ENCODE measurements around the gene TSR3.

TSR3 gene

GRCh38 chr16:1366060-1366711 lies 14.5 kb upstream of the TSR3 start:
- peaks cover 43% of the 10 kb centered on the region for H3K36me3 ChIP-seq (ENCODE audit: control insufficient read depth, insufficient read depth, low read length)
- H3K27me3 ChIP-seq (ENCODE audit: control insufficient read depth, insufficient read depth, low read length) = no peaks in the 10 kb centered on the region
- H3K4me3 ChIP-seq (ENCODE audit: low read length) = no peak overlapping the region; the same call in 1 of the 2 replicates
- DNase-seq (ENCODE audit: low read depth, low spot score) = no peak
- H3K9me3 ChIP-seq (ENCODE audit: control insufficient read depth, insufficient read depth, low read length) = no peaks in the 10 kb centered on the region
- no peaks in the 10 kb centered on the region; the same call in 1 of the 2 replicates for H3K4me1 ChIP-seq (ENCODE audit: control insufficient read depth, insufficient read depth, low read length)
- no peak overlapping the region for H3K27ac ChIP-seq (ENCODE audit: low read length)
- no CpG with 5 or more reads among the region's 29 CpGs for WGBS (ENCODE audit: insufficient coverage, insufficient read length)

DNA sequence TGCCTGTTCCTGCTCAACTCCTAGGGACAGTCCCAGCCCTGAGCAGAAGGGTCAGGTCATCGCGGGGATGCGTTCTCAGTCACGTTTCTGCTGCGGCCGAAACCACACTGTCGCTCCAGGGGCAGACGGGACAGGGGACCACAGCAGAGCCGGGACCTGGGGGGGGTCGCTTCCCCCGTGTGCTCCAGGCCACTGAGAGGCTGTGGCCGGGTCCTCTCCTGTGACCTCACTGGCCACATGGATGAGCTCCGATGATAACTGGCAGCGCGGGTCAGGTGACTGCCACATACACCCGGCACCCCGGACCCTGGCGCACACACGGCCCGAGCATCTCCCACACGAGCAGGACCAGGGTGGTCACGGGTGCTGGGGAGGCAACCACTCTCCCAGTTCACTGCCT lies 12.8 kb upstream of the TSR3 start:
- H3K27ac ChIP-seq (ENCODE audit: low read length) = no peak overlapping the region
- H3K27me3 ChIP-seq (ENCODE audit: control insufficient read depth, insufficient read depth, low read length) = no peaks in the 10 kb centered on the region
- no peak overlapping the region; the same call in 1 of the 2 replicates for H3K4me3 ChIP-seq (ENCODE audit: low read length)
- no peaks in the 10 kb centered on the region for H3K9me3 ChIP-seq (ENCODE audit: control insufficient read depth, insufficient read depth, low read length)
- DNase-seq (ENCODE audit: low read depth, low spot score) = no peak
- WGBS (ENCODE audit: insufficient coverage, insufficient read length) = no CpG with 5 or more reads among the region's 22 CpGs
- peaks cover 39% of the 10 kb centered on the region for H3K36me3 ChIP-seq (ENCODE audit: control insufficient read depth, insufficient read depth, low read length)
- H3K4me1 ChIP-seq (ENCODE audit: control insufficient read depth, insufficient read depth, low read length) = no peaks in the 10 kb centered on the region; the same call in 1 of the 2 replicates

- peaks cover 39% of the 10 kb centered on the region for H3K36me3 ChIP-seq (ENCODE audit: control insufficient read depth, insufficient read depth, low read length)
- H3K4me3 ChIP-seq (ENCODE audit: low read length) = no peak overlapping the region
- no peaks in the 10 kb centered on the region for H3K27me3 ChIP-seq (ENCODE audit: control insufficient read depth, insufficient read depth, low read length)
- no peaks in the 10 kb centered on the region; the same call in 1 of the 2 replicates for H3K4me1 ChIP-seq (ENCODE audit: control insufficient read depth, insufficient read depth, low read length)
- H3K27ac ChIP-seq (ENCODE audit: low read length) = no peak overlapping the region
- no CpG with 5 or more reads among the region's 18 CpGs for WGBS (ENCODE audit: insufficient coverage, insufficient read length)
- DNase-seq (ENCODE audit: low read depth, low spot score) = no peak
- no peaks in the 10 kb centered on the region for H3K9me3 ChIP-seq (ENCODE audit: control insufficient read depth, insufficient read depth, low read length)
These were observed 11.9 kb upstream of the TSR3 start for GRCh38 chr16:1363501-1364041.

DNA sequence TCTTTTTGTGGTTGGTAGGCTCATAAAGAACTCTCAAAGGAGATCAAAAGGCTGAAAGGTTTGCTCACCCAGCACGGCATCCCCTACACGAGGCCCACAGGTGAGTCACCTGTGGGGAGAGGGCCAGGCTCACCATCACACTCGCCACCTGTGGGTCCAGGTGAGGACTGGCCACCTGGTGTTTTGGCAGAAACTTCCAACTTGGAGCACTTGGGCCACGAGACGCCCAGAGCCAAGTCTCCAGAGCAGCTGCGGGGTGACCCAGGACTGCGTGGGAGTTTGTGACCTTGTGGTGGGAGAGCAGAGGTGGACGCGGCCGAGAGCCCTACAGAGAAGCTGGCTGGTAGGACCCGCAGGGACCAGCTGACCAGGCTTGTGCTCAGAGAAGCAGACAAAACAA lies 11.1 kb upstream of the TSR3 start:
- Histone ChIP-seq H3K4me3 (ENCODE audit: low read length) (no peak overlapping the region), H3K27me3 (ENCODE audit: control insufficient read depth, insufficient read depth, low read length) (no peaks in the 10 kb centered on the region), H3K9me3 (ENCODE audit: control insufficient read depth, insufficient read depth, low read length) (no peaks in the 10 kb centered on the region), H3K4me1 (ENCODE audit: control insufficient read depth, insufficient read depth, low read length) (no peaks in the 10 kb centered on the region; the same call in 1 of the 2 replicates), H3K27ac (ENCODE audit: low read length) (no peak overlapping the region), H3K36me3 (ENCODE audit: control insufficient read depth, insufficient read depth, low read length) (peaks cover 39% of the 10 kb centered on the region)
- DNase-seq (ENCODE audit: low read depth, low spot score) = no peak
- WGBS (ENCODE audit: insufficient coverage, insufficient read length) = no CpG with 5 or more reads among the region's 11 CpGs

DNA sequence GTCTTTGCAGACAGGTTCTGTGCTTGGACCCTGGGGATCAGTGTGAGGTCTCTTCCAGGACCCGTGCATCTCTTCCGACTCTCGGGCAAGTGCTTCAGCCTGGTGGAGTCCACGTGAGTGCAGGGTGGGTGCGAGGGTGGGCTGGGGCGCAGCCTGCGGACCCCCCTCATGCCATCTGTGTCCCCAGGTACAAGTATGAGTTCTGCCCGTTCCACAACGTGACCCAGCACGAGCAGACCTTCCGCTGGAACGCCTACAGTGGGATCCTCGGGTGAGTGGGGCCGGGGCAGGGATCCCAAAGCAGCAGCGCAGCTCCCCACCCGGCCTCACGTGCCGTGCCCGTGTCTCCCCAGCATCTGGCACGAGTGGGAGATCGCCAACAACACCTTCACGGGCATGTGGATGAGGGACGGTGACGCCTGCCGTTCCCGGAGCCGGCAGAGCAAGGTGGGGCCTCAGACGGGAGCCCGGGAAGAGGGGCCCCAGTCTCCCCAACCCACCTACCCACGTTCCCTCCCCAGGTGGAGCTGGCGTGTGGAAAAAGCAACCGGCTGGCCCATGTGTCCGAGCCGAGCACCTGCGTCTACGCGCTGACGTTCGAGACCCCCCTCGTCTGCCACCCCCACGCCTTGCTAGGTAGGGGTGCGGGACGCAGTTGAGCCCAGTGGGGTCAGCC lies 10.1 kb upstream of the TSR3 start:
- peaks cover 35% of the 10 kb centered on the region for H3K36me3 ChIP-seq (ENCODE audit: control insufficient read depth, insufficient read depth, low read length)
- no peak overlapping the region for H3K27ac ChIP-seq (ENCODE audit: low read length)
- WGBS (ENCODE audit: insufficient coverage, insufficient read length) = no CpG with 5 or more reads among the region's 43 CpGs
- H3K27me3 ChIP-seq (ENCODE audit: control insufficient read depth, insufficient read depth, low read length) = no peaks in the 10 kb centered on the region
- DNase-seq (ENCODE audit: low read depth, low spot score) = no peak
- H3K4me1 ChIP-seq (ENCODE audit: control insufficient read depth, insufficient read depth, low read length) = no peaks in the 10 kb centered on the region; the same call in 1 of the 2 replicates
- no peaks in the 10 kb centered on the region for H3K9me3 ChIP-seq (ENCODE audit: control insufficient read depth, insufficient read depth, low read length)
- no peak overlapping the region for H3K4me3 ChIP-seq (ENCODE audit: low read length)

DNA sequence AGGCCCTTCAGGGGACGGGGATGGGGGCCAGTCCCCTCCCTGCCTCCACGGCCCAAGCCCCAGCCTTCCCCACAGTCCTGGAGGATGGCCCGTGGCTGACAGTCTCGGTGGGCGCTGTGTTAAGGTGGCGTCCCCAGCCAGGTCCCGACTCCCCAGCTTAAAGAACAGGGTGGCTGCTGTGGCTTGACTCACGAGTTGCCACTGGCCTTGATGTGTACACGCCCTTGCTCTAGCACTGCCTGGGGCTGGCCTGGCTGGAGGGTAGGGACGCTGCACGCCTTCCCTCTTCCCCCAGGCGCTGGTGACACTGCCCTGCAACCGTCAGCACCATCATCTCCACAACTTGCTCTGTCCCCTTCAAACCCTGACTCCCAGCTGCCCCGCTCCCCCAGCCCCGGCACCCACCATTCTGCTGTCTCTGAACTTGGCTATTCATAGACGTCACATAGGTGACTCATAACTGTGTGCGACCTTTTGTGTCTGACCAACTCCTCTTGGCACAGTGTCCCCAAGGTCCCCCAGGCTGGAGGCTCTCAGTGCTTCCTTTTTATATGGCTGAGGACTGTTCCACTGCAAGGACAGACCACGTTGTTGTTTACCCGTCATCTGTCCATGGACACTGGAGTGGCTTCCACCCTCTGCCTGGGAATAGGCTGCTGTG lies 6.4 kb upstream of the TSR3 start:
- H3K9me3 ChIP-seq (ENCODE audit: control insufficient read depth, insufficient read depth, low read length) = no peaks in the 10 kb centered on the region
- no peak for DNase-seq (ENCODE audit: low read depth, low spot score)
- H3K4me3 ChIP-seq (ENCODE audit: low read length) = no peak overlapping the region
- H3K4me1 ChIP-seq (ENCODE audit: control insufficient read depth, insufficient read depth, low read length) = no peaks in the 10 kb centered on the region; the same call in 1 of the 2 replicates
- no CpG with 5 or more reads among the region's 19 CpGs for WGBS (ENCODE audit: insufficient coverage, insufficient read length)
- H3K36me3 ChIP-seq (ENCODE audit: control insufficient read depth, insufficient read depth, low read length) = peaks cover 13% of the 10 kb centered on the region
- no peaks in the 10 kb centered on the region for H3K27me3 ChIP-seq (ENCODE audit: control insufficient read depth, insufficient read depth, low read length)
- no peak overlapping the region for H3K27ac ChIP-seq (ENCODE audit: low read length)

- H3K27ac ChIP-seq (ENCODE audit: low read length) = no peak overlapping the region
- no peaks in the 10 kb centered on the region; the same call in 1 of the 2 replicates for H3K4me1 ChIP-seq (ENCODE audit: control insufficient read depth, insufficient read depth, low read length)
- no peaks in the 10 kb centered on the region for H3K9me3 ChIP-seq (ENCODE audit: control insufficient read depth, insufficient read depth, low read length)
- WGBS (ENCODE audit: insufficient coverage, insufficient read length) = no CpG with 5 or more reads among the region's 33 CpGs
- DNase-seq (ENCODE audit: low read depth, low spot score) = no peak
- H3K4me3 ChIP-seq (ENCODE audit: low read length) = no peak overlapping the region
- H3K27me3 ChIP-seq (ENCODE audit: control insufficient read depth, insufficient read depth, low read length) = no peaks in the 10 kb centered on the region
- peaks cover 2% of the 10 kb centered on the region; the same call in 1 of the 2 replicates for H3K36me3 ChIP-seq (ENCODE audit: control insufficient read depth, insufficient read depth, low read length)
These were observed 4.6 kb upstream of the TSR3 start for GRCh38 chr16:1356061-1356900.

DNA sequence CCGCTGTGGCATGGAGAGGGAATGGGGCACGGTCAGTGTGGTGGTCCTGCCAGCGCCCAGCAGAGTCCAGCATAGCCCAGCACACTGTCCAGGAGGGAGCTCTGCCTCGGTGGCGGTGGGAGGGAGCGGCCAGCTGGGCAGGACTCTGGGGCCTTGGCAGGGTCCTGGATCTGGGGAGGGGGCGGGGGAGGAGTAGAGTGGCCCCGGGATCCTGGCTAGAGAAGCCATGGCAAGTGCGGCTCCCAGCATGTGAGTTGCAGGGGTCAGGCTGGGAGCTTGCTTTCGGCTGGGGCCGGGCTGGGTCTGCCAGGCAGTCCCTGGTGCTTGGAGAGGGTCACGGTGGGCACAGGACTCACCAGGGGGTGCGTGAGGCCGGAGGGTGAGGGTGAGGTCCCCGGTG lies 3.9 kb upstream of the TSR3 start:
- no peak overlapping the region for H3K27ac ChIP-seq (ENCODE audit: low read length)
- H3K27me3 ChIP-seq (ENCODE audit: control insufficient read depth, insufficient read depth, low read length) = no peaks in the 10 kb centered on the region
- no peaks in the 10 kb centered on the region for H3K9me3 ChIP-seq (ENCODE audit: control insufficient read depth, insufficient read depth, low read length)
- no peak overlapping the region for H3K4me3 ChIP-seq (ENCODE audit: low read length)
- no CpG with 5 or more reads among the region's 15 CpGs for WGBS (ENCODE audit: insufficient coverage, insufficient read length)
- no peak for DNase-seq (ENCODE audit: low read depth, low spot score)
- peaks cover under 1% of the 10 kb centered on the region; the same call in 1 of the 2 replicates for H3K36me3 ChIP-seq (ENCODE audit: control insufficient read depth, insufficient read depth, low read length)
- H3K4me1 ChIP-seq (ENCODE audit: control insufficient read depth, insufficient read depth, low read length) = peaks cover 2% of the 10 kb centered on the region

- H3K4me1 ChIP-seq (ENCODE audit: control insufficient read depth, insufficient read depth, low read length) = peaks cover 2% of the 10 kb centered on the region
- WGBS (ENCODE audit: insufficient coverage, insufficient read length) = no CpG with 5 or more reads among the region's 49 CpGs
- no peaks in the 10 kb centered on the region; the same call in 1 of the 2 replicates for H3K36me3 ChIP-seq (ENCODE audit: control insufficient read depth, insufficient read depth, low read length)
- no peak overlapping the region for H3K4me3 ChIP-seq (ENCODE audit: low read length)
- DNase-seq (ENCODE audit: low read depth, low spot score) = no peak
- H3K27me3 ChIP-seq (ENCODE audit: control insufficient read depth, insufficient read depth, low read length) = no peaks in the 10 kb centered on the region
- H3K9me3 ChIP-seq (ENCODE audit: control insufficient read depth, insufficient read depth, low read length) = no peaks in the 10 kb centered on the region
- no peak overlapping the region for H3K27ac ChIP-seq (ENCODE audit: low read length)
These were observed 3.3 kb upstream of the TSR3 start for GRCh38 chr16:1354815-1355540.
